Peyer's patch (tissue), 4 donors: ENCODE data around the gene CCDC57.

ENCODE experiments used
- POLR2A ChIP-seq, 2 donors: fragments of 450-650 bp; IDR thresholded peaks; one replicate each; pipeline ENCODE4 v1.5.1; 2017; ENCODE audit warnings: antibody characterized with exemption in 2 of 2, mild to moderate bottlenecking in 2 of 2, moderate library complexity in 2 of 2
- TF ChIP-seq, protein P1 (sequence below), 6 experiments: fragments of 450-650 bp in 4 of 6; fragments of 200-600 bp in 2 of 6; sonication (generic) in 1 of 6; IDR thresholded peaks; one replicate each; pipeline ENCODE4 v1.5.1; 2017 to 2019; ENCODE audit warnings: antibody characterized with exemption in 6 of 6, mild to moderate bottlenecking in 3 of 6, moderate library complexity in 1 of 6

DNA sequence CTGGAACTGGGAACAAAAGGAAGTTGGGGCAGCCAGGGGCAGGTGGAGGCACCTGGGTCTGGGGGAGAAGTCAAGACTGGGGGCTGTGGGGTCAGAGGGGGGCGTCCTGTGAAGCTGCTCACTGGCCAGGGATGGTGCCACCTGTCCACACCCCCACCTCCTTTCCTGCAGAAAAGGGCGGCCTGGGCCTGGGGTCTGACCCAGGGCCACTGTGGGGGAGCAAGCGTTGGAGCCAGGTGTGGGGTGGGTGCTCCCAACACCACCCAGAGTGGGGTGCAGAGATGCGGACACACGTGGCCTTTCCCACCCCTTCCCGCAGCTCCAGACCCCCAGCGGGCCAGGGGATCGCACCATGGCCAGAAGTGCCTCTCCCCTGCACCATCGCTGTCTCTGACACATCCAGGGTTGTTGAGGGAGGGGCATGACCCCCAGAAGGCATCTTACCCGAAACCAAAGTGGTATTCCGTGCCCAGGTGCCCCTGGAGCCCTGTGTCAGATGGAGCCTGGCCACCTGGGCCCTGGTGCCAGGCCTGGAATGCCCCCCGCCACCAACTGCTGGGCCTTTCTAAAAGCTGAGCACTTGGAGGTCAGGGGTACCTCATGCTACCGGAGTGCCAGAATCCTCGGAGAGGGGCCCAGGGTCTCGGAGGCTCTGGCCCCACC is 13.6 kb upstream of the CCDC57 start:
- TF ChIP-seq, protein P1, sequence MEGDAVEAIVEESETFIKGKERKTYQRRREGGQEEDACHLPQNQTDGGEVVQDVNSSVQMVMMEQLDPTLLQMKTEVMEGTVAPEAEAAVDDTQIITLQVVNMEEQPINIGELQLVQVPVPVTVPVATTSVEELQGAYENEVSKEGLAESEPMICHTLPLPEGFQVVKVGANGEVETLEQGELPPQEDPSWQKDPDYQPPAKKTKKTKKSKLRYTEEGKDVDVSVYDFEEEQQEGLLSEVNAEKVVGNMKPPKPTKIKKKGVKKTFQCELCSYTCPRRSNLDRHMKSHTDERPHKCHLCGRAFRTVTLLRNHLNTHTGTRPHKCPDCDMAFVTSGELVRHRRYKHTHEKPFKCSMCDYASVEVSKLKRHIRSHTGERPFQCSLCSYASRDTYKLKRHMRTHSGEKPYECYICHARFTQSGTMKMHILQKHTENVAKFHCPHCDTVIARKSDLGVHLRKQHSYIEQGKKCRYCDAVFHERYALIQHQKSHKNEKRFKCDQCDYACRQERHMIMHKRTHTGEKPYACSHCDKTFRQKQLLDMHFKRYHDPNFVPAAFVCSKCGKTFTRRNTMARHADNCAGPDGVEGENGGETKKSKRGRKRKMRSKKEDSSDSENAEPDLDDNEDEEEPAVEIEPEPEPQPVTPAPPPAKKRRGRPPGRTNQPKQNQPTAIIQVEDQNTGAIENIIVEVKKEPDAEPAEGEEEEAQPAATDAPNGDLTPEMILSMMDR (IDR thresholded peaks at IDR 0.05), result no peak
- no peak for TF ChIP-seq POLR2A (IDR thresholded peaks at IDR 0.05)
